H9 (cell line): ENCODE results near the gene KIF21A. TPM values are rescaled to one million over a fixed set of nuclear protein-coding genes. Genes with fewer than 3 reads are reported as not detected.

Experiments
- DNase-seq: peaks from one replicate; pipeline ENCODE4 v3.0.0-alpha.2; 2017
- H2AFZ ChIP-seq: one replicate; pipeline ENCODE4 v1.6.1; 2013; ENCODE audit warnings: mild to moderate bottlenecking, low read length, control low read depth, moderate library complexity
- H2AK5ac ChIP-seq: 2 replicates; pipeline ENCODE4 v1.6.1; 2013; ENCODE audit warnings: low read length, control low read depth, mixed read lengths; ENCODE audit not compliant: insufficient read length
- H2BK120ac ChIP-seq: one replicate; pipeline ENCODE4 v1.6.1; 2013; ENCODE audit warnings: low read depth, mild to moderate bottlenecking, low read length, control low read depth, inconsistent platforms; ENCODE audit not compliant: poor library complexity, severe bottlenecking
- H2BK12ac ChIP-seq: 2 replicates; pipeline ENCODE4 v1.6.1; 2013; ENCODE audit warnings: low read length, control low read depth, mixed read lengths, low read depth; ENCODE audit not compliant: insufficient read length
- H2BK15ac ChIP-seq: 2 replicates; pipeline ENCODE4 v1.6.1; 2013; ENCODE audit warnings: low read depth, low read length, control low read depth
- H2BK20ac ChIP-seq: one replicate; pipeline ENCODE4 v1.6.1; 2013; ENCODE audit warnings: low read depth, mild to moderate bottlenecking, low read length, control low read depth, inconsistent platforms; ENCODE audit not compliant: poor library complexity, severe bottlenecking
- H2BK5ac ChIP-seq: 2 replicates; pipeline ENCODE4 v1.6.1; 2013; ENCODE audit warnings: low read length, control low read depth, mixed read lengths; ENCODE audit not compliant: insufficient read length
- H3K14ac ChIP-seq: 2 replicates; pipeline ENCODE4 v1.6.1; 2013; ENCODE audit warnings: low read length, control low read depth; ENCODE audit not compliant: insufficient read depth
- H3K18ac ChIP-seq: 2 replicates; pipeline ENCODE4 v1.6.1; 2013; ENCODE audit warnings: low read depth, mild to moderate bottlenecking, mixed read lengths, low read length, control low read depth; ENCODE audit not compliant: insufficient read length
- H3K23ac ChIP-seq: 2 replicates; pipeline ENCODE4 v1.6.1; 2013; ENCODE audit warnings: low read length, control low read depth, mixed read lengths, low read depth; ENCODE audit not compliant: insufficient read length
- H3K23me2 ChIP-seq: 2 replicates; pipeline ENCODE4 v1.6.1; 2013; ENCODE audit warnings: low read depth, mild to moderate bottlenecking, mixed read lengths, low read length, control low read depth; ENCODE audit not compliant: insufficient read length, poor library complexity, severe bottlenecking
- H3K27ac ChIP-seq: 2 replicates; pipeline ENCODE4 v1.5.1; 2013; ENCODE audit warnings: low read length, control low read depth, mixed read lengths, low read depth; ENCODE audit not compliant: insufficient read length
- H3K27me3 ChIP-seq: 2 replicates; pipeline ENCODE4 v1.6.1; 2013; ENCODE audit warnings: low read length, control low read depth, inconsistent platforms; ENCODE audit not compliant: insufficient read depth
- H3K4ac ChIP-seq: 2 replicates; pipeline ENCODE4 v1.6.1; 2013; ENCODE audit warnings: low read depth, mild to moderate bottlenecking, control low read depth, inconsistent platforms, low read length, moderate library complexity
- H3K4me1 ChIP-seq: 2 replicates; pipeline ENCODE4 v1.6.1; 2013; ENCODE audit warnings: low read length, control low read depth, inconsistent platforms; ENCODE audit not compliant: insufficient read depth
- H3K4me2 ChIP-seq: 2 replicates; pipeline ENCODE4 v1.6.1; 2013; ENCODE audit warnings: low read length, control low read depth, mixed read lengths; ENCODE audit not compliant: insufficient read length, insufficient read depth
- H3K56ac ChIP-seq: 2 replicates; pipeline ENCODE4 v1.6.1; 2013; ENCODE audit warnings: low read depth, mild to moderate bottlenecking, mixed read lengths, low read length, control low read depth; ENCODE audit not compliant: insufficient read length
- H3K79me1 ChIP-seq: 2 replicates; pipeline ENCODE4 v1.6.1; 2013; ENCODE audit warnings: low read depth, mild to moderate bottlenecking, moderate library complexity, low read length, control low read depth, inconsistent platforms; ENCODE audit not compliant: insufficient read depth, poor library complexity, severe bottlenecking
- H3K79me2 ChIP-seq: 2 replicates; pipeline ENCODE4 v1.6.1; 2013; ENCODE audit warnings: low read length, control low read depth, inconsistent platforms; ENCODE audit not compliant: insufficient read depth
- H3K9ac ChIP-seq: 2 replicates; pipeline ENCODE4 v1.6.1; 2013; ENCODE audit warnings: low read length, control low read depth, mixed read lengths; ENCODE audit not compliant: insufficient read length; ENCODE audit errors: extremely low read depth
- H3K9me3 ChIP-seq: one replicate; pipeline ENCODE4 v1.6.1; 2013; ENCODE audit warnings: low read depth, low read length, inconsistent platforms; ENCODE audit not compliant: control insufficient read depth
- H3T11ph ChIP-seq: one replicate; pipeline ENCODE4 v1.6.1; 2013; ENCODE audit warnings: mild to moderate bottlenecking, low read length, control low read depth, inconsistent platforms
- H4K20me1 ChIP-seq: one replicate; pipeline ENCODE4 v1.6.1; 2013; ENCODE audit not compliant: control insufficient read depth, insufficient read length, insufficient read depth
- H4K5ac ChIP-seq: 2 replicates; pipeline ENCODE4 v1.6.1; 2013; ENCODE audit warnings: low read depth, mild to moderate bottlenecking, mixed read lengths, low read length, control low read depth; ENCODE audit not compliant: insufficient read length
- H4K8ac ChIP-seq: replicated peaks from 2 replicates; pipeline ENCODE4 v1.6.1; 2013; ENCODE audit warnings: low read length, control low read depth, mixed read lengths, low read depth; ENCODE audit not compliant: insufficient read length
- H4K91ac ChIP-seq: 2 replicates; pipeline ENCODE4 v1.6.1; 2013; ENCODE audit warnings: low read depth, mild to moderate bottlenecking, moderate library complexity, mixed read lengths, low read length, control low read depth; ENCODE audit not compliant: insufficient read length
- H3K27ac Mint-ChIP-seq, 3 experiments: 2 replicates in 2 of 3; 3 replicates in 1 of 3; pipeline ENCODE4 v1.8.0; 2020 to 2021; ENCODE audit warnings: mixed read lengths in 3 of 3, mild to moderate bottlenecking in 1 of 3, moderate library complexity in 1 of 3
- H3K27me3 Mint-ChIP-seq: 2 replicates; pipeline ENCODE4 v1.8.0; 2021; ENCODE audit warnings: low read depth, mild to moderate bottlenecking, moderate library complexity, mixed read lengths
- H3K36me3 Mint-ChIP-seq, 3 experiments: 2 replicates in 2 of 3; 3 replicates in 1 of 3; pipeline ENCODE4 v1.8.0; 2020 to 2021; ENCODE audit warnings: low read depth in 3 of 3, mixed read lengths in 3 of 3; ENCODE audit not compliant: insufficient read depth in 1 of 3
- H3K4me1 Mint-ChIP-seq, 2 experiments: 2 replicates each; pipeline ENCODE4 v1.8.0; 2020; ENCODE audit warnings: mixed read lengths in 2 of 2
- H3K4me3 Mint-ChIP-seq, 2 experiments: 2 replicates in 1 of 2; 3 replicates in 1 of 2; pipeline ENCODE4 v1.8.0; 2020 to 2021; ENCODE audit warnings: mild to moderate bottlenecking in 2 of 2, mixed read lengths in 2 of 2, moderate library complexity in 1 of 2
- H3K9me3 Mint-ChIP-seq, 2 experiments: 2 replicates in 1 of 2; 3 replicates in 1 of 2; pipeline ENCODE4 v1.8.0; 2020; ENCODE audit warnings: mild to moderate bottlenecking in 2 of 2, mixed read lengths in 2 of 2, moderate library complexity in 1 of 2
- CTCF ChIP-seq: fragments of 200-600 bp; sonication (generic); conservative IDR thresholded peaks from 3 replicates; pipeline ENCODE4 v1.8.0; 2021; ENCODE audit warnings: antibody characterized with exemption, mild to moderate bottlenecking
- WGBS: extraction: QIAGEN DNeasy Blood & Tissue Kit; methylation state at CpG from one replicate; pipeline ENCODE4 v1.1.7; 2013; ENCODE audit warnings: missing lambda C conversion rate, low lambda C conversion rate, mixed read lengths; ENCODE audit not compliant: insufficient read length; ENCODE audit errors: extremely low coverage; 5-methylcytosine and 5-hydroxymethylcytosine counted together
- total RNA-seq: library from RNA; stranded (reverse); gene quantifications from 2 replicates; pipeline ENCODE4 v1.2.1, GENCODE V29; 2021

Gene KIF21A
- total RNA-seq, 1 experiment from 2014 or later = 17.2 TPM

- Histone ChIP-seq H3K27ac (no peak overlapping the region), H3K79me1 (no peaks in the 10 kb centered on the region), H4K91ac (no peak overlapping the region), H3K4me1 (0 out of 2 replicates have a peak, but pooled peaks cover 5% of the 10 kb centered on the region), H3K27me3 (no peaks in the 10 kb centered on the region; the same call in 1 of the 2 replicates), H2BK15ac (no peak overlapping the region), H3K9ac (peak overlapping the region; percentile 34), H3K9me3 (no peaks in the 10 kb centered on the region), H2AK5ac (no peak overlapping the region), H2AFZ (no peak overlapping the region), H3K79me2 (no peaks in the 10 kb centered on the region), H3K56ac (no peak overlapping the region), H3T11ph (no peak overlapping the region), H3K14ac (peak overlapping the region; percentile 52), H3K23ac (no peak overlapping the region), H2BK12ac (no peak overlapping the region), H4K8ac (no peak overlapping the region), H2BK5ac (no peak overlapping the region), H3K18ac (no peak overlapping the region), H3K4ac (no peak overlapping the region), H3K23me2 (no peaks in the 10 kb centered on the region), H2BK20ac (no peak overlapping the region), H3K4me2 (peak overlapping the region; percentile 75), H2BK120ac (no peak overlapping the region), H4K5ac (no peak overlapping the region), H4K20me1 (no peaks in the 10 kb centered on the region)
- TF ChIP-seq CTCF = no peak
- H3K36me3 Mint-ChIP-seq = no peaks in the 10 kb centered on the region
- no CpG with 5 or more reads among the region's 49 CpGs for WGBS
- no peaks in the 10 kb centered on the region for H3K9me3 Mint-ChIP-seq
- peaks cover 9% of the 10 kb centered on the region for H3K27me3 Mint-ChIP-seq
- peak overlapping the region in 2 of 3 experiments; percentile 59 to 61; a peak in 4 of 7 replicates for H3K27ac Mint-ChIP-seq
- H3K4me3 Mint-ChIP-seq = peak overlapping the region; percentile 90 to 91
- H3K4me1 Mint-ChIP-seq = peaks cover 26 to 39% of the 10 kb centered on the region in 2 experiments
- peak; percentile 56 for DNase-seq
Measured at GRCh38 chr12:39441963-39442830, 723 bp downstream of the KIF21A start.
